Liver (tissue), 3 donors: ENCODE data around the gene ABL1.

Source experiments
- CTCF ChIP-seq: fragments of 150-350 bp; IDR thresholded peaks from 2 replicates; pipeline ENCODE4 v1.5.1; 2017; ENCODE audit warnings: improper control_type of control experiment, low read depth, low read length; ENCODE audit not compliant: missing input control
- EGR1 ChIP-seq, 2 donors: IDR thresholded peaks; 2 replicates each; pipeline ENCODE4 v1.6.1; 2016 to 2018; ENCODE audit warnings: antibody characterized with exemption in 2 of 2, low read depth in 2 of 2
- RAD21 ChIP-seq, 2 donors: IDR thresholded peaks; 2 replicates each; pipeline ENCODE4 v1.6.1; 2016; ENCODE audit warnings: antibody characterized with exemption in 2 of 2, mild to moderate bottlenecking in 2 of 2
- TF ChIP-seq, protein P1 (sequence below): IDR thresholded peaks from 2 replicates; pipeline ENCODE4 v1.6.1; 2016; ENCODE audit warnings: antibody characterized with exemption
- TF ChIP-seq, protein P2 (sequence below): IDR thresholded peaks from 2 replicates; pipeline ENCODE4 v1.6.1; 2016; ENCODE audit warnings: antibody characterized with exemption, mild to moderate bottlenecking
- donor health status: healthy.
- donor health status: healthy.

- TF ChIP-seq CTCF (no peak), EGR1 (IDR thresholded peaks at IDR 0.05; ENCODE audit: low read depth in 2 of 2) (no peak), RAD21 (IDR thresholded peaks at IDR 0.05) (no peak)
- TF ChIP-seq, protein P1, sequence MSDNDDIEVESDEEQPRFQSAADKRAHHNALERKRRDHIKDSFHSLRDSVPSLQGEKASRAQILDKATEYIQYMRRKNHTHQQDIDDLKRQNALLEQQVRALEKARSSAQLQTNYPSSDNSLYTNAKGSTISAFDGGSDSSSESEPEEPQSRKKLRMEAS, result no peak
- TF ChIP-seq, protein P2, sequence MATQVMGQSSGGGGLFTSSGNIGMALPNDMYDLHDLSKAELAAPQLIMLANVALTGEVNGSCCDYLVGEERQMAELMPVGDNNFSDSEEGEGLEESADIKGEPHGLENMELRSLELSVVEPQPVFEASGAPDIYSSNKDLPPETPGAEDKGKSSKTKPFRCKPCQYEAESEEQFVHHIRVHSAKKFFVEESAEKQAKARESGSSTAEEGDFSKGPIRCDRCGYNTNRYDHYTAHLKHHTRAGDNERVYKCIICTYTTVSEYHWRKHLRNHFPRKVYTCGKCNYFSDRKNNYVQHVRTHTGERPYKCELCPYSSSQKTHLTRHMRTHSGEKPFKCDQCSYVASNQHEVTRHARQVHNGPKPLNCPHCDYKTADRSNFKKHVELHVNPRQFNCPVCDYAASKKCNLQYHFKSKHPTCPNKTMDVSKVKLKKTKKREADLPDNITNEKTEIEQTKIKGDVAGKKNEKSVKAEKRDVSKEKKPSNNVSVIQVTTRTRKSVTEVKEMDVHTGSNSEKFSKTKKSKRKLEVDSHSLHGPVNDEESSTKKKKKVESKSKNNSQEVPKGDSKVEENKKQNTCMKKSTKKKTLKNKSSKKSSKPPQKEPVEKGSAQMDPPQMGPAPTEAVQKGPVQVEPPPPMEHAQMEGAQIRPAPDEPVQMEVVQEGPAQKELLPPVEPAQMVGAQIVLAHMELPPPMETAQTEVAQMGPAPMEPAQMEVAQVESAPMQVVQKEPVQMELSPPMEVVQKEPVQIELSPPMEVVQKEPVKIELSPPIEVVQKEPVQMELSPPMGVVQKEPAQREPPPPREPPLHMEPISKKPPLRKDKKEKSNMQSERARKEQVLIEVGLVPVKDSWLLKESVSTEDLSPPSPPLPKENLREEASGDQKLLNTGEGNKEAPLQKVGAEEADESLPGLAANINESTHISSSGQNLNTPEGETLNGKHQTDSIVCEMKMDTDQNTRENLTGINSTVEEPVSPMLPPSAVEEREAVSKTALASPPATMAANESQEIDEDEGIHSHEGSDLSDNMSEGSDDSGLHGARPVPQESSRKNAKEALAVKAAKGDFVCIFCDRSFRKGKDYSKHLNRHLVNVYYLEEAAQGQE, result no peak
Measured at GRCh38 chr9:130915096-130915447, 80.0 kb downstream of the ABL1 start.
